ENCODE data around the gene MED9.
"Not testable (repeated sequence)": the region's sequence is repeated elsewhere in the genome, so short reads cannot be mapped to it uniquely, and the experiment has no call there.

The MED9 gene

GRCh38 chr17:17454700-17455099 is 22.1 kb upstream of the MED9 start:
- H3K4me3 ChIP-seq (ENCODE audit: low read depth, low read length) = not testable (repeated sequence)

- H3K4me3 ChIP-seq (ENCODE audit: low read depth, low read length) = no peak overlapping the region
Measured at GRCh38 chr17:17455173-17455572, 21.6 kb upstream of the MED9 start.

DNA sequence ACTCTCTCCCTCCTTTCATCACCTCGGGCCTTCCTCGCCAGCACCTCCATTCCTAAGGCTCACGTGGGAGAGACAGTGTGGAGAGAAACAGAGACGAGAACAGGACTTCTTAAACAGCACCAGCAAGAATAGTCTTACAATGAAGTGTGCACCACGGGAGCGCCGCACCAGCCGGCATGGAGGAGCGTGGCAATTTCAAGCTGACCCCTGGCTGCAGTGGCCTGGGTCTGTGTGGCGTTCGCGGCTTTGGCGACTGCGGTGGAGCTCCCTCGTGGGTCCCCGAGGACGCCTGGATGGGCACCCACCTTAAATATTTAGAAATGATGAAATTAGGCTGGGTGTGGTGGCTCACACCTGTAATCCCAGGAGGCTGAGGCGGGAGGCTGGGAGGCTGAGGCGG is 20.5 kb upstream of the MED9 start:
- no peak overlapping the region for H3K4me3 ChIP-seq (ENCODE audit: low read depth, low read length)

DNA sequence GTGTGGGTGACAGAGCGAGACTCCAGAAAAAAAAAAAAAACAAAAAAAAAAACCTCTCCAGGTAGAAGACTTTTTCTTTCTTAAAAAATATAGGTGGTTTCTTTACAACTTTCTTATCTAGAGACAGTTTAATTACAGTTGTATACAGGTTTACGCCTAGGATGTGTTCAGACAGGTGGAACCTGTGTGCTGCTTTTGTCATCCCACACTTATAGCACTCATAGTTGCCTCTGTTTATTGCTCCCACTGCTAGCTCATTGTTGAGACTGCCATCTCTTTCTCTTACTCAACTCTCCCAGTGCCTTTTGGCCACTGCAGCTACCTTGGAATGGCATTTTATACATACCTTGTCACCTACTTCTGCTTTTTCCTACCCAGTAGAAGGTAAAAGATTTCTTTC is 19.1 kb upstream of the MED9 start:
- H3K4me3 ChIP-seq (ENCODE audit: low read depth, low read length) = no peak overlapping the region

DNA sequence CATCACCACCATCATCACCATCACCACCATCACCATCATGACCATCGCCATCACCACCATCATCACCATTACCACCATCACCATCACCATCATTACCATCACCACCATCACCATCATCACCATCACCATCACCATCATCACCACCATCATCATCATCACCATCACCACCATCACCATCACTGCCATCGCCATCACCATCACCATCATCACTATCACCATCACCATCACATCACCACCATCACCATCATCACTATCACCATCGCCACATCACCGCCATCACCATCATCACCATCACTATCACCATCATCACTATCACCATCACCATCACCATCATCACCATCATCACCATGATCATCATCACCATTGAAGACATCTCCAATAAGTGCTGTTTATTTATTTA is 16.8 kb upstream of the MED9 start:
- no peak overlapping the region for H3K4me3 ChIP-seq (ENCODE audit: low read depth, low read length)

DNA sequence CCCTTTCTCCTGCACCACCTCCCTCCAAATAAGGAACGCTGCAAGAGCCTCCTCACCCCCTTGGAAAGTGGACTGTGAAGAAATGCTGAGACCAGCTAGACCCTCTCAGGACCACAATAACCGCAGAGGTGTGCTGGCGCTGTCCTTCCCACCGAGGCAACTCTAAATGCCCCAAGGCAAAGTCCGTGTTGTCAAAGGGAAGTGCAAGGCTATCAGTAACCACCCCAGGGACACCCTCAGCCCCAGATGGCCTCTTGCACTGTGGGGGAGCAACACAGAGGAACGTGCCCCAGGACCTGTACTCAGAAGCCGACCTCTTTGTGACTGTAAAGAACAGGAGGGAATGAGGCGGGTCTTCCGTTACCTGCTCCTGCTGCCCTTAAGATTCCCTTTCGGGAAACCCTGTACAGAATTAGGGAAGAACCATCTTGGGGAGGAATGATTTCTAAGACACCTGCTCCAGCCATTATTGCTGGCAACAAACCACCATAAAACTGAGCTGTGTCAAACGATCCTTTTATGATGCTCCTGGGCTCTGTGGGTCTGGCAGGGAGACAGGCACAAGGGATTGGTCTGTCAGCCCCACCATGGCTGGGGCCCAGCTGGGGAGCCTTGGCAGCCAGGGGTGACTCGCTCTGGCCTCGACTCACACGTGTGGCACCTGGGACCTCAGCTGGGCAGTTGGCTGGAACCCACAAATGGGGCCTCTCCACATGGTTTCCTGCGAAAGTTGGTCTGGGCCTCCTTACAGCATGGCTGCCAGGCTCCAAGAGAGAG is 14.6 kb upstream of the MED9 start:
- H3K4me3 ChIP-seq (ENCODE audit: low read depth, low read length) = no peak overlapping the region

DNA sequence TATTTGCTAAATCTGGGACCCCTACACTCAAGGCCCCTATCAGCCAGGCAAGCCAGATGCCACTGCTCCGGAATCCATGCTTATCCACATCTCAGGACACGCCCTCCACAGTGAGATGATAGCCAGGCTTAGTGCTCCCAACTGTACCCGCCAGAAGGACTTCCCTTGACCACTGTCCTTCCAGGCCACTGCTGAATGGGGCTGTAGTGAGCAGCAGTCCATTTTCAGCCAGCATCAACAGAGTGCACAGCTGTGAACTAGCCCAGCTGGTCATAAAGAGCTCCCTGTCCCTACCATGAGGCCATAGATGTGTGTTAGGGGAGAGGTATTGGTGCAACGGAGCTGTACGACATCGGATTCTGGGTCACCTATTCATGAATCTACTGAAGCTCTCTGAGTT is 13.0 kb upstream of the MED9 start:
- H3K4me3 ChIP-seq (ENCODE audit: low read depth, low read length) = no peak overlapping the region

DNA sequence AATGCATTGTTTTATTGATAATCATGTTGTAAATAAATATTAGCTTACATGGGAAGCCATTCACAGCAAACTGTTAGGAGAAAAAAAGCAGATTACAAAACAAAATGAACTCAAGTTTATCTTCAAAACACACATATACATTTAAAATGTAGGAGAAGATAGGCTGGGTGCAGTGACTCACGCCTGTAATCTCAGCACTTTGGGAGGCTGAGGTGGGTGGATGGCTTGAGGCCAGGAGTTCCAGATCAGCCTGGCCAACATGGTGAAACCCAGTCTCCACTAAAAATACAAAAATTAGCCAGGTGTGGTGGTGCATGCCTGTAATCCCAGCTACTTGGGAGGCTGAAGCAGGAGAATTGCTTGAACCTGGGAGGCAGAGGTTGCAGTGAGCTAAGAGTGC is 10.9 kb upstream of the MED9 start:
- not testable (repeated sequence) for H3K4me3 ChIP-seq (ENCODE audit: low read depth, low read length)

DNA sequence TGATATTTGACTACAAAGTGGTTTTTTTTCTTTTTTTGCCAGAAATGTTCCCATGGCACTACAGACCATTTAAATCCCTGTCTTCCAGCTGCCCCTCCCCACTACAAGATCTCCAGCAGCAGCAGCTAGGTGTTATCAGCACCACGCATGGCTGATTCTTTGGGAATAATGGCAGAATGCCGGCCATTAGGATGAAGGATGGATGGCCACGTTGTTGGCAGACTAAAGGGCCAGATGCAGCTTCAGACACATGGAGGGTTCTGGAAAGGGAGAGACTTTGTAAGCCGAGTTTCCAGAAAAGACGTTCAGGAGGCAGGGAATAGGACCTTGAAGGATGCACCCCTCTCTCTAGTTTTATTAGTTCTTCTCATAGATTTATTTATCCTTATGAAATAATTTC is 10.3 kb upstream of the MED9 start:
- H3K4me3 ChIP-seq (ENCODE audit: low read depth, low read length) = no peak overlapping the region

DNA sequence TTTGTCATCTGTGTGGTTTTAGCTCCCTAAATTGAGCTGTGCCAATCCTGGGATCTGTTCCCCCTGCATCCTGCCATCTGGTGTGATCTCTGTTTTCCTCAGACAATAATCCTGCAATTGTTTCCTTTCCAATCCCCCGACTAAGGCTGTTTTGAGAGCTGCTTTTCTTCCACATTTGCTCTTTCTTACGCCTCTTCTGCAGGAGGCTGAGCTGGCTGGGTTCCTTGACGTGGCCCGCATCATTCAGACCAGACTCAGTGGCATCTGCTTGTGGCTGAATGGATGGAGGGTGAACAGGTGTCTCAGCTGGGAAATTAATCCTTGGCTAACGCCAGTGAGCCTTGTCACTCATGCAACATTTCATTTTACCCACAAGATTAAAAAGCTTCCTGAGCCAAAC is 9.8 kb upstream of the MED9 start:
- H3K4me3 ChIP-seq (ENCODE audit: low read depth, low read length) = no peak overlapping the region

DNA sequence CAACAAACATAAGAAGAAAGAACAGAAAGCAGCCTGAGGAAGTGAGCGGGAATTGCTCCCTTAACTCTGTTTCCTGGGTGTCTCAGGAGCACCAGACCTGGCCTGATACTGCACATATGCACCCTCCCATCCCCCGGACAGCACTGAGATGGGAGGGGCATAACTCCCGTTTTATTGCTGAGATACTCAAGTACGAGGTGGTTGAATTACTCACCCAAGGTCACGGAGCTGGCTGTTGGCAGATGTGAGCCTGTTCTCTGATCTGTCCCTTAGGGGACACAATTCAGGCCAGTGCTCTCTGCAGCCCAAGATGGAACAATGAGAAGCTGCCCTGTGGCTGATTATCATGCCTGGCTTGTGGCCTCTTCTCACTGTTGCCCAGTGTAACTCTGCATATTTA is 9.1 kb upstream of the MED9 start:
- H3K4me3 ChIP-seq (ENCODE audit: low read depth, low read length) = no peak overlapping the region

DNA sequence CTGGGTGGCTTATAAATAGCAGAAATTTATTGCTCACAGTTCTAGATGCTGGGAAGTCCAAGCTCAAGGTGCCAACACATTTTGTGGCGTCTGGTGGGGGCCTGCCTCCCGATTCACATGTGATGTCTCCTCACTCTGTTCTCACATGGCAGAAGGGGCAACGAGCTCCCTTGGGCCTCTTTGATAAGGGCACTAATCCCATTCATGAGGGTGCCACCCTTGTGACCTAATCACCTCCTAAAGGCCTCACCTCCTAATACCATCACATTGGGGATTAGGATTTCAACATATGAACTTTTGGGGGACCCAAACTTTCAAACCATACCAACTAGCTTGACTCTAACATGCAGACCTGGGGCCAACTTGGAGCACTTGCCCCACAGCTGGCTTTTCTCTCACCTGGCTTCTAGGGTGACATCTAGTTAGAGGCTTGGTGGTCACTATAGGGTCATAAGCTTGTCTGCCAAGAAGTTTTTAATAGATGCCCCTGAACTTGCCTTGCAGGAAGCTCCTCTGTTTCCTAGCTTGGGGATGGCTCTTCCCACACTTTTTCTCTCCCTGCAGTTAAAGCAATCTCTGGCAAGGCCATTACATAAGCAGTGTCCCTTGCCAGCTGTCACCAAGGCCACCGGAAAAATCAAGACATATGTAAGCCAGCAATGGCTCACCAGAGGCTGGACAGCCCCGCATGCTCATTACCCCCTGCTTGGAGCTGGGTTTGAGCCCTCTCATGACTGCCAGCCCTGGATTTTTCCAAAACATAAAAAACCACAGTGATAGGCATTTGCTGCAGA is 8.4 kb upstream of the MED9 start:
- no peak overlapping the region for H3K4me3 ChIP-seq (ENCODE audit: low read depth, low read length)

DNA sequence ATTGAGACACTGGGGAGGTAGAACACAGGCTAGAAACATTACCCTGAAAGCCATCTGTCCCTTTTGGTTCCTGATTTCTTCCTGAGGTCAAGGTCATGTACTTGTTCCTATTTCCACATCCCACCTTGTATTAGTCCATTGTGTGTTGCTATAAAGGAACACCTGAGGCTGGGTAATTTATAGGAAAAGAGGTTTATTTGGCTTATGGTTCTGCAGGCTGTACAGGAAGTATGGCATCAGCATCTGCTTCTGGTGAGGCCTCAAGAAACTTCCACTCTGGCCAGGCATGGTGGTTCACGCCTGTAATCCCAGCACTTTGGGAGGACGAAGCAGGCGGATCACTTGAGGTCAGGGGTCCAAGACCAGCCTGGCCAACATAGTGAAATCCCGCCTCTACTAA is 7.4 kb upstream of the MED9 start:
- no peak overlapping the region for H3K4me3 ChIP-seq (ENCODE audit: low read depth, low read length)

- no peak overlapping the region for H3K4me3 ChIP-seq (ENCODE audit: low read depth, low read length)
Measured at GRCh38 chr17:17469996-17470395, 6.8 kb upstream of the MED9 start.

DNA sequence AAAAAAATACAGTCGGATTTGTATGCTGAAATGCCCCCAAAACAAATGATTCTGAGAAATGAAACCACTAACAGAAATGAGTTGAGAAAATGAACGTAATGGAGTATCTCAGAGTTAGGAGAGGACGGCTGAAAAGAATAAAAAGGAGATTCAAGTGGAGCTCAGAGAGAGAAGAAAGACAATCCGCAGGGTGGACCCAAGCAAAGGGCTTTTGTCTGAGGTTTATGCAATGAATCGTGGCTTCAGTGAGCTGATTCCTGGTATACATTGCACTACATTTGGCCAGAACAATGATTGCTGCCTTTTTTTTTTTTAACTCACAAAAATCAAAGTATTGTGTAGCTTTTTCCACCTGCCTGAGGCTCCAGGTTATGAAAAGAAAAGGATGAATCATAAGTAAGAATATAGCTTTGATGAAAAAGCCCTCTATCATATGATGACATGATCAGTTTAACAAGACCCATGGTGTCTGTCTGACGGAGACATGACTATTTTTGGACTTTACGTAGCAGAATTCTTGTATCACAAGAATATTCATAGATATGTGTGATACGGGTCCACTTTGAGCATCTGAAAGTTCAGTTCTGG is 4.4 kb upstream of the MED9 start:
- H3K4me3 ChIP-seq (ENCODE audit: low read depth, low read length) = no peak overlapping the region

DNA sequence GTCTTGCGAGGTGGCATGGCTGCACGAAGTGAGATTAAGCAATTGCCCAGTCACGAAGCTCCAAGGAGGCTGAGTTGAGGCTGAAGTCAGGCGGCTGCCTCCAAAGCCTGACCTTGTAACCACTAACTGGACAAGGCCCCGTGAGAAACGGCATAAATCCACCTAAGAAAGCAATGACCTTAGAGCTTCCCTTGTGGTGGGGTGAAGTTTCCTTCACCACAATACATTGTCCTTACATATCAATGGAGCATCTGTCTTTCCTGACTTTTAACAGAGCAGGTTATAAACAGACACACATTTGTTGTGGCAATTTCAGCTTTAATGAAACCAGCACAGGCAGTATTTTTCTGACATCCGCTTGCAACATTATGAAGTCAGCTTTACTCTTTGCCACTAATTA is 2.5 kb upstream of the MED9 start:
- H3K4me3 ChIP-seq (ENCODE audit: low read depth, low read length) = no peak overlapping the region

DNA sequence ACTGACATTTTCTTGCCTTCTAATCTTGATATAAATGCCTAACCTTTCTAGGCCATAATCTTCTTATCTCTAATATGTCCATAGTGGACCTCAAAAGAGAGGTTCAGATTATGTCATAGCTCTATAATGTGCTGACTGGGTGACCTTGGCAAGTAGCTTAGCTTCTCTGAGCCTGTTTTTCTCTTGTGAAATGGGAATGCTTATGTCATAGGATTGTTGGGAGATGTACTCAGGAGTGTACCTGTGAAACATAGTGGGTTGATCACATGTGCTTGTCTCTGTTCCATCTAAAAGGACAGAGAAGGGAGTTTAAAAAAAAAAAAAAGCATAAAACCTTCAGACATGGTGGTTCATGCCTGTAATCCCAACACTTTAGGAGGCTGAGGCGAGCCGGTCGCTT is 2.4 kb downstream of the MED9 start:
- H3K4me3 ChIP-seq (ENCODE audit: low read depth, low read length) = no peak overlapping the region

- H3K4me3 ChIP-seq (ENCODE audit: low read depth, low read length) = no peak overlapping the region
Measured at GRCh38 chr17:17480593-17481148, 3.9 kb downstream of the MED9 start.

DNA sequence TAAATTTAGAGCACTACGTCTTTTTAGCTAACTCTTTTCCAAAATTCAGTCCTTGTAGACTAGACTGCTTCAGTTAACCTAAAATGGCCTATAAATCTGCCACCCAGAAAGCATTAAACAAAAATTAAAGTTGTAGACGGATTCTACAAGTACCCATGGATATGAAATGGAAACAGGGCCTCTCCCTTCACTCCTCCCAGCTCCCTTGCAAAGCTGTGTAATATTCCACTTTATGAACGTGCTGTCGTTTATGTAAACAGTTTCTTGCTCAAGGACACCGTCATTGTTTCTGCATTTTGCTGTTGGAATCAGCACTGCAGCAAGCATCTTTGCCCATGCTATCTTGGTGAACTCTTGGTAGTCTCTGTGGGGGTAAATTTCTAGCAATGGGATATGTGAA is 5.1 kb downstream of the MED9 start:
- H3K4me3 ChIP-seq (ENCODE audit: low read depth, low read length) = no peak overlapping the region

- no peak overlapping the region for H3K4me3 ChIP-seq (ENCODE audit: low read depth, low read length)
Measured at GRCh38 chr17:17484451-17484899, 7.7 kb downstream of the MED9 start.

DNA sequence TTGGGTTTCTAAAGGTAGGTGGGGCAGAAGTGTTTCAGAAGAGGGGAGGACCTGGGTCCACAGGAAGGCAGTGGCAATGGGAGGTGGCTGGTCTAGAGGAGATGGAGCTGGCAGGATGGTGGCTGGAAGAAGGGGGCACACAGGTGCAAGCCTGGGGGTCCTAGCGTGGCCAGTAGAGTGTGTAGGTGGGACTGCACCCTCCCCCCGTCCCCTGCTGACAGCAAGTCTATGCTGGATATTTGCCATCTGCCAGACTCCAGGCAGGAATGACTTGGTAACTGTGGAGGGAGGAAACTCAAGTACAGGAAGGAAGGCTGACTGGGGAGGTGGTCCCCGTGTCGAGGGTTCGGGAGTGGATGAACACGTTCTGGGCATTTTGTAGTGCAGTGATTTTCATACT is 8.6 kb downstream of the MED9 start:
- H3K4me3 ChIP-seq (ENCODE audit: low read depth, low read length) = no peak overlapping the region

DNA sequence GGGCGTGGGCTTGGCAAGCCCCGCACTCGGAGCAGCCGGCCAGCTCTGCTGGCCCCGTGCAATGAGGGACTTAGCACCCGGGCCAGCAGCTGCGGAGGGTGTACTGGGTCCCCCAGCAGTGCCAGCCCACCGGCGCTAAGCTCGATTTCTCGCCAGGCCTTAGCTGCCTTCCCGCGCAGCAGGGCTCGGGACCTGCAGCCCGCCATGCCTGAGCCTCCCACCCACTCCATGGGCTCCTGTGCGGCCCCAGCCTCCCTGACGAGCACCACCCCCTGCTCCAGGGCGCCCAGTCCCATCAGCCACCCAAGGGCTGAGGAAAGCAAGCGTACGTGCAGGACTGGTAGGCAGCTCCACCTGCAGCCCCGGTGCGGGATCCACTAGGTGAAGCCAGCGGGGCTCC is 9.6 kb downstream of the MED9 start:
- not testable (repeated sequence) for H3K4me3 ChIP-seq (ENCODE audit: low read depth, low read length)
